ENCODE results near the gene ASIC4. TPM values are rescaled to one million over a fixed set of nuclear protein-coding genes. Genes with fewer than 3 reads are reported as not detected.
A peak's percentile ranks its signal among the peaks of the same experiment; 100 is the strongest.

ASIC4 gene
- total and polyA plus RNA-seq, 2 experiments from 2014 or later, result 0.13 to 3.6 TPM

DNA sequence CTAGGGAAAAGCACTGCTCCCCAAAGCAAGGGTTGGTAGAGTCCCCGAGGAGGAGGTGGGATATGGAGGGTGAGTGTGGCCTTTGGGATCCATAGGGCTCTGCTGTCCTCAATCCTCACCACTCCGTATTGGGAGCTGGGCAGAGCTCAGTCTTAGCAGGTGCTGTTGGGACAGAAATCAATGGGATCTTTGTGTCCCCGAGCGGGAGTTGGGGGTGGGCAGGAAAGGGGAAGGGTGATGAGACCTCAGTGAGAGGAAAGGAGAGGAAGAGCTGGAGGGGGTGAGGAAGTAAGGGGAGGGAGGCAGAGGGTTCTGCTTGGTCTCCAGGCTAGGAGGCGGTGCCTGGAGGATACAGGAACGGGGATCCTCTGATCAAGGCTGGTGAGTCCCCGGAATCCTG, 2.6 kb downstream of the ASIC4 start (continued):
- TF ChIP-seq, protein P1, sequence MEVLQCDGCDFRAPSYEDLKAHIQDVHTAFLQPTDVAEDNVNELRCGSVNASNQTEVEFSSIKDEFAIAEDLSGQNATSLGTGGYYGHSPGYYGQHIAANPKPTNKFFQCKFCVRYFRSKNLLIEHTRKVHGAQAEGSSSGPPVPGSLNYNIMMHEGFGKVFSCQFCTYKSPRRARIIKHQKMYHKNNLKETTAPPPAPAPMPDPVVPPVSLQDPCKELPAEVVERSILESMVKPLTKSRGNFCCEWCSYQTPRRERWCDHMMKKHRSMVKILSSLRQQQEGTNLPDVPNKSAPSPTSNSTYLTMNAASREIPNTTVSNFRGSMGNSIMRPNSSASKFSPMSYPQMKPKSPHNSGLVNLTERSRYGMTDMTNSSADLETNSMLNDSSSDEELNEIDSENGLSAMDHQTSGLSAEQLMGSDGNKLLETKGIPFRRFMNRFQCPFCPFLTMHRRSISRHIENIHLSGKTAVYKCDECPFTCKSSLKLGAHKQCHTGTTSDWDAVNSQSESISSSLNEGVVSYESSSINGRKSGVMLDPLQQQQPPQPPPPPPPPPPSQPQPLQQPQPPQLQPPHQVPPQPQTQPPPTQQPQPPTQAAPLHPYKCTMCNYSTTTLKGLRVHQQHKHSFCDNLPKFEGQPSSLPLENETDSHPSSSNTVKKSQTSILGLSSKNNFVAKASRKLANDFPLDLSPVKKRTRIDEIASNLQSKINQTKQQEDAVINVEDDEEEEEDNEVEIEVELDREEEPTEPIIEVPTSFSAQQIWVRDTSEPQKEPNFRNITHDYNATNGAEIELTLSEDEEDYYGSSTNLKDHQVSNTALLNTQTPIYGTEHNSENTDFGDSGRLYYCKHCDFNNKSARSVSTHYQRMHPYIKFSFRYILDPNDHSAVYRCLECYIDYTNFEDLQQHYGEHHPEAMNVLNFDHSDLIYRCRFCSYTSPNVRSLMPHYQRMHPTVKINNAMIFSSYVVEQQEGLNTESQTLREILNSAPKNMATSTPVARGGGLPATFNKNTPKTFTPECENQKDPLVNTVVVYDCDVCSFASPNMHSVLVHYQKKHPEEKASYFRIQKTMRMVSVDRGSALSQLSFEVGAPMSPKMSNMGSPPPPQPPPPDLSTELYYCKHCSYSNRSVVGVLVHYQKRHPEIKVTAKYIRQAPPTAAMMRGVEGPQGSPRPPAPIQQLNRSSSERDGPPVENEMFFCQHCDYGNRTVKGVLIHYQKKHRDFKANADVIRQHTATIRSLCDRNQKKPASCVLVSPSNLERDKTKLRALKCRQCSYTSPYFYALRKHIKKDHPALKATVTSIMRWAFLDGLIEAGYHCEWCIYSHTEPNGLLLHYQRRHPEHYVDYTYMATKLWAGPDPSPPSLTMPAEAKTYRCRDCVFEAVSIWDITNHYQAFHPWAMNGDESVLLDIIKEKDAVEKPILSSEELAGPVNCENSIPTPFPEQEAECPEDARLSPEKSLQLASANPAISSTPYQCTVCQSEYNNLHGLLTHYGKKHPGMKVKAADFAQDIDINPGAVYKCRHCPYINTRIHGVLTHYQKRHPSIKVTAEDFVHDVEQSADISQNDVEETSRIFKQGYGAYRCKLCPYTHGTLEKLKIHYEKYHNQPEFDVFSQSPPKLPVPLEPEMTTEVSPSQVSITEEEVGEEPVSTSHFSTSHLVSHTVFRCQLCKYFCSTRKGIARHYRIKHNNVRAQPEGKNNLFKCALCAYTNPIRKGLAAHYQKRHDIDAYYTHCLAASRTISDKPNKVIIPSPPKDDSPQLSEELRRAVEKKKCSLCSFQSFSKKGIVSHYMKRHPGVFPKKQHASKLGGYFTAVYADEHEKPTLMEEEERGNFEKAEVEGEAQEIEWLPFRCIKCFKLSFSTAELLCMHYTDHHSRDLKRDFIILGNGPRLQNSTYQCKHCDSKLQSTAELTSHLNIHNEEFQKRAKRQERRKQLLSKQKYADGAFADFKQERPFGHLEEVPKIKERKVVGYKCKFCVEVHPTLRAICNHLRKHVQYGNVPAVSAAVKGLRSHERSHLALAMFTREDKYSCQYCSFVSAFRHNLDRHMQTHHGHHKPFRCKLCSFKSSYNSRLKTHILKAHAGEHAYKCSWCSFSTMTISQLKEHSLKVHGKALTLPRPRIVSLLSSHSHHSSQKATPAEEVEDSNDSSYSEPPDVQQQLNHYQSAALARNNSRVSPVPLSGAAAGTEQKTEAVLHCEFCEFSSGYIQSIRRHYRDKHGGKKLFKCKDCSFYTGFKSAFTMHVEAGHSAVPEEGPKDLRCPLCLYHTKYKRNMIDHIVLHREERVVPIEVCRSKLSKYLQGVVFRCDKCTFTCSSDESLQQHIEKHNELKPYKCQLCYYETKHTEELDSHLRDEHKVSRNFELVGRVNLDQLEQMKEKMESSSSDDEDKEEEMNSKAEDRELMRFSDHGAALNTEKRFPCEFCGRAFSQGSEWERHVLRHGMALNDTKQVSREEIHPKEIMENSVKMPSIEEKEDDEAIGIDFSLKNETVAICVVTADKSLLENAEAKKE (CRISPR knock-in tag; IDR thresholded peaks at IDR 0.05), result no peak
- TF ChIP-seq ZNF331 (CRISPR knock-in tag; IDR thresholded peaks at IDR 0.05; ENCODE audit: low read depth), result no peak
- TF ChIP-seq EZH2phosphoT487 (IDR thresholded peaks at IDR 0.05; ENCODE audit: unreplicated experiment), result no peak
- no peak for TF ChIP-seq STAT1 (IDR thresholded peaks at IDR 0.05; ENCODE audit: unreplicated experiment)

DNA sequence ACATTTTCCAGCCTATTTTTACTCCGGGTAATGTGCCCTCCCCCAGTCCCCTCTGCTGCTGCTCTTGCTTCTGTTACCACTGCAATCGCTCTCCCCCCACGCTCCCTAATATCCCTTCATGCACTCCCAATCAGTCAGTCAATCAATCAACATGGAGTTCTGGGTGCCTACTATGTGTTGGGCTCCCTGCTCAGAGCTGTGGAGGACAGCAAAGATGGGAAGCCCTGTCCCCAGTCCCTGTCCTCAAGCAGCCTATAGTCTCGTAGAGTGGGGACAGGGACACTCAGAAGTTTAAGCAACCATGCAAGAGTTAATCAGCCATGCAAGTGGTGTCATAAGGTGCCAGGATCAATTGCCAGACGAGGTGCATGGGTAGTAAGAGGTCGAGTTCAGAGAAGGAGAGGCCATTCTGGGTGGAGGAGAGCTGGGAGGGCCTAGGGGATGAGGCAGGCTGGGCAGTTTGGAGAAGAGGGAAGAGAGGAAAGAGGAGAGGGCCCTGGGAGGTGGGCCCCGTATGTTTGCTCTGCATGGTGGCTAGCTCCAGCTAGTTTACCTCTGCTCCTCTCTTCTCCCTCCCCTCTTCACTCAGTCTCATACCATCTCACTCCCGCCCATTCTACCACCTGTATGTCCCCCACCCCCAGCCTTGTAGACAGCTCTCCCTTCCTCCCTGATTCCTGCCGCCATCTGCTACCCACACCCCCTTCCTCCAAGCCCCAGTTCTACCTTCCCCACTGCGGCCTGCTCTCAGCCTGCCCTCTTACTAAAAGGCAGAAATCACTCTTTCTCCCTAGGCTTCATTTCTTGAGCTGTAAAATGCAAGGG, 3.9 kb downstream of the ASIC4 start:
- Mint-ChIP-seq H3K36me3 (ENCODE audit: low read depth) (no peaks in the 10 kb centered on the region), H3K4me1 (peaks cover 68% of the 10 kb centered on the region), H3K27ac (no peak overlapping the region), H3K4me3 (no peak overlapping the region; the same call in 2 of the 3 replicates), H3K27me3 (ENCODE audit: insufficient read depth, low read depth, poor library complexity) (peaks cover 42% of the 10 kb centered on the region), H3K9me3 (no peaks in the 10 kb centered on the region)
- H2AFZ ChIP-seq, result no peak overlapping the region
- H3K4me1 ChIP-seq (ENCODE audit: insufficient read depth), result peaks cover 31% of the 10 kb centered on the region
- peaks cover 58% of the 10 kb centered on the region for H3K27me3 ChIP-seq (ENCODE audit: insufficient read depth)
- no peak overlapping the region for H3K4me3 ChIP-seq
- no peak overlapping the region for H3K27ac ChIP-seq (ENCODE audit: low read depth)
- no peak for ATAC-seq
- H4K20me1 ChIP-seq (replicated peaks; ENCODE audit: insufficient read depth), result no peaks in the 10 kb centered on the region
- no peak for DNase-seq (ENCODE audit: low spot score)
- H3F3A ChIP-seq (replicated peaks; ENCODE audit: low read depth), result peaks cover 8% of the 10 kb centered on the region
- TF ChIP-seq, protein P2, sequence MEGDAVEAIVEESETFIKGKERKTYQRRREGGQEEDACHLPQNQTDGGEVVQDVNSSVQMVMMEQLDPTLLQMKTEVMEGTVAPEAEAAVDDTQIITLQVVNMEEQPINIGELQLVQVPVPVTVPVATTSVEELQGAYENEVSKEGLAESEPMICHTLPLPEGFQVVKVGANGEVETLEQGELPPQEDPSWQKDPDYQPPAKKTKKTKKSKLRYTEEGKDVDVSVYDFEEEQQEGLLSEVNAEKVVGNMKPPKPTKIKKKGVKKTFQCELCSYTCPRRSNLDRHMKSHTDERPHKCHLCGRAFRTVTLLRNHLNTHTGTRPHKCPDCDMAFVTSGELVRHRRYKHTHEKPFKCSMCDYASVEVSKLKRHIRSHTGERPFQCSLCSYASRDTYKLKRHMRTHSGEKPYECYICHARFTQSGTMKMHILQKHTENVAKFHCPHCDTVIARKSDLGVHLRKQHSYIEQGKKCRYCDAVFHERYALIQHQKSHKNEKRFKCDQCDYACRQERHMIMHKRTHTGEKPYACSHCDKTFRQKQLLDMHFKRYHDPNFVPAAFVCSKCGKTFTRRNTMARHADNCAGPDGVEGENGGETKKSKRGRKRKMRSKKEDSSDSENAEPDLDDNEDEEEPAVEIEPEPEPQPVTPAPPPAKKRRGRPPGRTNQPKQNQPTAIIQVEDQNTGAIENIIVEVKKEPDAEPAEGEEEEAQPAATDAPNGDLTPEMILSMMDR (conservative IDR thresholded peaks at IDR 0.05; ENCODE audit: low read depth in 2 of 2), result no peak
- TF ChIP-seq JUNB (IDR thresholded peaks at IDR 0.05; ENCODE audit: unreplicated experiment), result no peak
- TF ChIP-seq STAT1 (IDR thresholded peaks at IDR 0.05; ENCODE audit: unreplicated experiment), result no peak
- H3K9me2 ChIP-seq (ENCODE audit: insufficient read depth), result no peaks in the 10 kb centered on the region
- peak overlapping the region; percentile 51 for H3K4me2 ChIP-seq
- no peaks in the 10 kb centered on the region for H3K79me2 ChIP-seq (replicated peaks; ENCODE audit: insufficient read depth)
- no peaks in the 10 kb centered on the region for H3K36me3 ChIP-seq (ENCODE audit: insufficient read depth)
